ENCODE results near the gene ZNF782.
"Not testable (repeated sequence)": the region's sequence is repeated elsewhere in the genome, so short reads cannot be mapped to it uniquely, and the experiment has no call there.

Gene ZNF782

DNA sequence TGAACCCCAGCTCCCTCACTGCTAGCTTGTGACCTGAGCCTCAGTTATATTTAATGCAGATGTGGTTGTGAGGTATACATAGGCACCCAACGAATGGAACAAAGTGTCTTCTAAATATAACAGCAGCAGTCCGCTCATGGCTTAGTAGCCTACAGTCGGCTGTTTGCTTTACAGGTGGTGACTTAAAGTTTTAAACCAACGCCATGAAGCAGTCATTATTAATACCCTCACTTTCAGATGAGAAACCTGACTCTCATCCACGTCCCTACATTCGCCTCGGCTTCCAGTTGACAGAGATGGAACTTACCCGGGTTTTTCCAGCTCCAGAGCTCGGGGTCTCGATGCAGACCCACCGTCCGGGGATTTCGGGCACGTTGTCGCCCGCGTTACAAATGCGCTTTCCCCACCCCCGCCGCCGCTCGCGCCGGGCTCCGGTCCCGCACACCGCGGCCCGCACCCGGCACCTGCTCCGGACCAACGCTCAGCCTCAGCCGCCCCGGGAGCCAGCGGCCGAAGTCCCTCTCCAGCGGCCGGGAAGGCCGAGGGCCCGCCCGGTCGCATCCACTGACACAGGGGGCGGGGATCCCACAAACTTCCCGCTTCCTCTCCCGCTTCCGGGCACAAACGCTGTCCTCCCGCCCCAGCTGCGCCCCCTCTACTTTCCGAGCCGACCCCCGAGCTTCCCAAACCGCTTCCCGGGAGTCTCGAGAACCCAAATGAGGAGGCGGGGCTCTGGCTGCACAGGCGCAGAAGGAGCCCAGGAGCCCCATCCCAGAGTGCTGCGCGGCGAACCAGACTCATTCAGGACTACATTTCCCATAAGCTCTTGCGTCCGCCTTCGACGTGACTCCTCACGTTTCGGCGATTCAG is at the start of gene ZNF782:
Gene ZNF782 (minus strand): TSS at position 734 of the 870 bp plus-strand sequence. CDS start 2,553 bp downstream, outside the sequence.
- DNase-seq: peak; percentile 88

DNA sequence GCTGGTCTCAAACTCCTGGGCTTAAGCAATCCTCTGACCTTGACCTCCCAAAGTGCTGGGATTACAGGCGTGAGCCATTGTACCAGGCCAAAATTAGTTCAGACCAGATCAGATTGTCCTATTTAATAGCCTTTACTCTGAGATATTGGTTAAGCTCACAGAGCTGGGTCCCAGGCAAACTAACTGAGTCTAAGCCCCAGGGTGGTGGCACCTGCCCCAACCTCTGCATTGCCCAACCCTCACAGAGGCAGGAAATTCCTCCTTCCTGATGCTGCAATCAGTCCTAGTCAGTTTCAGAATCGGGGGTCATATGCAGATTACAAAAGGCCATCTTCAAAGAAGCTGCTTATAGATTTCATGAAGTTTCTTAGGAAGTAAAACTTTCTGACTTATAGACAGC is 45.7 kb upstream of the ZNF782 start:
- DNase-seq: not testable (repeated sequence)

DNA sequence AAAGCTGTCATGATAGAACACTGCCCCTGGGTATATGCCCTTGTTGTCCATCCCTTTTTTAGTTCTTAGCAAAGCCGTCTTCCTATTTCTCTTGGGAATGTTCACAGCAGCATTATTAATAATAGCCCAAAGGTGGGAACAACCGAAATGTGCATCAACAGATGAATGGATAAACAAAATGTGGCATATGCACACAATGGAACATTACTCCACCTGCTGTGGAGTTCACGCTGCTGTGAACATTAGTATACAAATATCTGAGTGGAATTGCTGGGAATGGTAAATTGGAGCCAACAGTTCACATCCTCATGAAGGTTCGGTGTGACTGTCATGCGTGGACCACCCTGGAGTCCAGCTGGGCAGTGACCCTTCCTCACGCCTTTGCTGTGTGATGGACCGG is 37.8 kb upstream of the ZNF782 start:
- no peak for DNase-seq

DNA sequence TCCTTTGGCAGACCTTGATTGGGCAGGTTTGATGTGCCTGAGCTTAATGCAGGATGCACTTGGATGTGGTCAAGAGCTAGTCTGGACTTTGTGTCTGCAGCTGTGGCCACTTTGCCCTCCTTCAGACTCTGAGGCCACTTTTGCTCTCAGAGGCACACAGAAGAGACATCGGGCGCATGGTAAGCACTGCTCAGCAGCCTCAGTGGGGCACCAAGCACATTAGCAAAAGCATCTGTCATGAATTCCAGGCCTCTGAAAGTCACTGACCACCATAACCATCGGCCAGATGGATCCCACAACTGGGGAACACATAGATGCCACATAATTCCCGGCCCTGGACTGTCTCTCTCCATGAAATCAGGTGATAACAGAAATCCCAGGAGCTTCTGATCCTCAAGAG is 34.3 kb upstream of the ZNF782 start:
- no peak for DNase-seq

DNA sequence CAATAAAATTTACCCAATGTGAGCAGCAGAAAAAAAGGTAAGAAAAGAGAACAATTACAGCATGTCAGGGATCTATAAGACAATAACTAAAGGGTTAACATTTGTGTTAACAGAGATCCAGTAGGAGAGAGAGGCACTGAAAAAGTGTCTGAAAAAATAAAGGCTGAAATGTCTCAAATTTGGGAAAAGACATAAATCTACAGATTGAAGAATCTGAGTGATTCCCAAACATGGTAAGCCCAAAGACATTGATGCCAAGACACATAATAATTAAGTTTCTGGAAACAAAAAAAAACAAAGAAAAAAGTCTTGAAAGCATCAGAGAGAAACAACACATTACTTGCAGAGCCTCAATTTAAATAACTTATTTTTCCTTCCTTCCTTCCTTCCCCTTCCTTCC is 31.1 kb upstream of the ZNF782 start:
- no peak for DNase-seq

DNA sequence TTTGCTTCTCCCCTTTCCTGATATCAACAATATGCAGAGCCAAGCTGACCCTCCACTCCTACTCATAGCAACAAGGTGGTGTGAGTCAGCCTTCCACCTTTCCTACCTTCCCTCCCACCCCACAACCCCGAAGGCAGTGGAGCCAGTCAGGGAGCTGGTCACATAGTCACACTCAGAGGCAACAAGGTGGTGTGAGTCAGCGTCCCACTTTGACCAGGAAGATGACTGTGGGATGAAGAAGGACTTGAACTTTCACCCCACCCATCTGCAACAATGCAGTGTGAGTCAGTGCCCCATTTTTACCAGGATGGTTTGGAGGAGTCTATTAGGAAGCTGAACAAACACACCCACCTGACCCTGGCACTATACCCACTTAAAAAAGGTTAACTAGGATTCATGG is 30.1 kb upstream of the ZNF782 start:
- no peak for DNase-seq

DNA sequence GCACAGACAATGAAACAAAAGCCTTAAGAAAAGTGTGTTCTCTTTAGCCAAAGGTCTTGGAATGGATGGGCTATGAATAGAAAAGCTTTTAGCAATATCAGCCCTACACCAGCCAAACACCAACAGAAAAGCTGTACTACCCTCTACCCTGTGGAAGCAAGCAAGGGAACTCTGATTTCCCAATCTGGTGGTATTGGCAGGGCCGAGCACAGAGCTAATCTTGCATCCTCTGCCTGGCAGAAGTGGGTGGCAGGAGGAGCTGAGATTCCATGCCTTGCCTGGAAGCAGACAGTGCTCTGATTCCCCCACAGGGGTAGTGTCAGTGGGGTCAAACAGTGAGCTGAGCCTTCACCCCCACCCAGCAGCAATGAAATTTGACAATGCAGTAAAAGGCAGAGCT is 29.6 kb upstream of the ZNF782 start:
- no peak for DNase-seq

DNA sequence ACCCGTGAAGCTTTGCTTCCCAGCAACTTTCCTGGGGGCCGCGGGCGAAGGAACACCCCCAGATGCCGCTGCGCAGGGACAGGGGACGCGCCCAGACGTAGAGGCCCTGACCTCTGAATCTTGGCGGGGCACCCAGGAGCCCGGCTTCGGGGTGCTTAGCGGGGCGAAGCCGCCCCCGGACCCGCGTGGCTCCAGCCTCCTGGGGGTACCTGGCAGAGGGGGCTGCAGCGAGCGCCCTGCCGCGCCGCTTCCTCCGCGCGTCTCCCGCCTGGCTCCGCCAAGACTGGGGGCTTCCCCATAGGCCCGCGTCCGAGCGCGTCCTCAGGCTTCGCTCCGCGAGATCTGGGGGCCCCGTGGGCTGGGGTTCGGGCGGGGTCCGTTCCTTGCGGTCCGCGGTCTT is 23.0 kb upstream of the ZNF782 start:
- no peak for DNase-seq

DNA sequence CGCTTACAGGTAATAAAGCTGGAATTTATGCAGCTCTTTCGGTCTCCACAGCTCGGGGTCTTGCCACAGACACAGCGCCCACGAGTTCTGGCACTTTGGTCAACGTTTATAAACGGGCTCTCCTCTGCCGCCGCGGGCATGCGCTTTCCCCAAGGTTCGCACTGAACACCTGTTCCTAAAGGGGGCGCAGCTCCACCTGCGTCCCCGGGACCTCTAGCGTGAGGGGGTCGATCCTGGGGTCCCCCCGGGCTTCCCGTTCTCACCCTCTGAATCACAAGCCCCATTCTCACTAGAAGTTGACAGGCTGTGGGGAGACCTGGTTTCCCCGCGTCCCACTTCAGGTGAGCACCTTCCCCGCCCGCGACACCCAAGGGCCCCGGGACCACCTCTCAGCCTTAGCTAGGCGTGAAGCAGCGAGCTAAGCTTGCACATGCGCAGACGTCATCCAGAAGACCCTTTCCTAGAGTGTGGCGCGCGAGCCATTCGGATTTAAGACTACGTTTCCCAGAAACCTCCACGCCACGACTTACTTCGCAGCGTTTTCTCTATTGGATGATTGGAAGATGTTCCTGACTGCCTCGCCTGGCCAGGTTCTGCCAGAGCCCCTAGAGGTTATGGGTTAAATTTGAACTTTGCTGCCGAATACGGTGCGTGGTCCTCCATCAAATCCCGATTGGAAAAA is 21.3 kb upstream of the ZNF782 start:
- peak; percentile 32 for DNase-seq

DNA sequence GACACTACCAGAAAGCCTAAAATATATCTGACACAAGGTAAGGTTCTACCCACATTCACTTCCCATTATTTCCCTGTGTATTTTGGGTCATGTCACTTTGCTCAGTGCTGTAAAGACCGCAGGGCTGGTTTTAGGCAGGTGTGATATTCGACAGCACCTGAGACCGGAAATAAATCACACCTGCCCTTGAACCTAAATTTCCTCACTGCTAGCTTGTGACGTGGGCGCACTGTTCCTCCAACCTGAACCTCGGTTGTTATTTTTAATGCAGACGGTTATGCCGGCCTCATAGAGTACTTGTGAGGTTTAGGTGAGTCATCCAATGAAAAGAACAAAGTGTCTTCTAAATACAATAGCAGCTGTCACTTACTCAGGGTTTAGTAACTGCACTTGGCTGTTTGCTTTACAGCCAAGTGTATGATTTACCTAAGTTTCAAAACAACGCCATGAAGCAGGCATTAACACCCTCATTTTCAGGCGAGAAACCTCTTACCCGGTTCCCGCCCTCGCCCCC is 20.7 kb upstream of the ZNF782 start:
- peak; percentile 30 for DNase-seq

DNA sequence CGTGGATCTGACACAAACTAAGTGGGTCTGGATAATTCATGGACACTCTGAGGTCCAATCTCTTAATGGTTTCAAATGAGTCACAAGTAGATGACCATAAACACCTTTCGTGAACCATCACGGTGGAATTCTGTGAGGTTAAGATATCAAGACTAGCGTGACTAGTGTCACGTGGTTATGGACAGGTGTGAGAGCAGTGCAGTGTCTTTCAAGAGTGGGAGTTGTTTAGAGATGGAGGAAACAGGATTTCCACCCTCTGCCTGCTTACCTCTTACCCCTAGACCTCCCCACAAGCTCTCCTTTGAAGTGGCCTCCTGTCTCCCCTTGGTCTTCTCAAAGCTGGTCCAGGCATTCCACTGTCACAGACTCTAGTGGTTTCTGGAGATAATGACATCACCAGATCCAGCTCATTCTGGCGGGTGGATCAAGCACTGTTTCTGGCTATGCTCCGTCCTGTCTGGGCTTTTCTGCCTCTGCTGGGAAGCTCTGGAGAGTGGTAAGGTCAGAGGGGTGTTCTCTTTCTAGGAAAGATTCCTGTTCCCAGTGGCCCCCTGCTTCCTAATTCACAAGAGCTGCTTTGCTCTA is 20.0 kb upstream of the ZNF782 start:
- no peak for DNase-seq

DNA sequence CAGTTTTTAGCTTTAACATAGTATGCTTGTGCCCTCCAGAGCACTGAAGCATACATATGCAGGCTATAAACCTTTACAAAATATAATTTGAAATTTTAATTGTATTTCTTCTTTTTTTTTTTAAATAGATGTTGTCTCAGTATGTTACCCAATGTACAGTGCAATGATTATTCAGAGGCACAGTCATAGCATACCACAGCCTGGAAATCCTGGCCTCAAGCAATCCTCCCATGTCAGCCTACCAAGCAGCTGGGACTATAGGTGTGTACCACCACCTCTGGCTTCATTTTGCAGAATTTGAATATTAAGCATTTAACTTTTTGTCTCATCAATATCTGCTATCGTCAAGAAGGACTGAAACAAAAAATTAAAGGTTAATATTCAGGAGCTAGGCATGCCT is 16.9 kb upstream of the ZNF782 start:
- no peak for DNase-seq

DNA sequence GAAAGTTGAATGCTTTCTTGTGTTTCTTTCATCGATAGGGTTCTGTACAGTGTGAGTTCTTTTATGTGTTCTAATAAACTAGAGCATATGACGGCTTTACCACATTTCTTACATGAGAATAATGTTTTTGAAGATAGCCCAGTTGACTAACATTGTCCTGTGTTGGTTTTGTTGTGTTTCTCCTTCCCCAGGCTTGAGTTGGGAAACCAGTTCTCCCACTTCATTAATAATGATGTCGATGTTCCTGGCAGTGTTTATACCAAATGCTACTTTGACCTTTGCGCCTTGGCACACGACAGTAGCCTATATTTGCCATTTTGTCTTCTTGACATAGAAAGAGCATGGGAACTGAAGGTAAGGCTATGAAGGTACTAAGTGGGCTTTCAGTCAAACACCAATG is 14.4 kb upstream of the ZNF782 start:
- no peak for DNase-seq

DNA sequence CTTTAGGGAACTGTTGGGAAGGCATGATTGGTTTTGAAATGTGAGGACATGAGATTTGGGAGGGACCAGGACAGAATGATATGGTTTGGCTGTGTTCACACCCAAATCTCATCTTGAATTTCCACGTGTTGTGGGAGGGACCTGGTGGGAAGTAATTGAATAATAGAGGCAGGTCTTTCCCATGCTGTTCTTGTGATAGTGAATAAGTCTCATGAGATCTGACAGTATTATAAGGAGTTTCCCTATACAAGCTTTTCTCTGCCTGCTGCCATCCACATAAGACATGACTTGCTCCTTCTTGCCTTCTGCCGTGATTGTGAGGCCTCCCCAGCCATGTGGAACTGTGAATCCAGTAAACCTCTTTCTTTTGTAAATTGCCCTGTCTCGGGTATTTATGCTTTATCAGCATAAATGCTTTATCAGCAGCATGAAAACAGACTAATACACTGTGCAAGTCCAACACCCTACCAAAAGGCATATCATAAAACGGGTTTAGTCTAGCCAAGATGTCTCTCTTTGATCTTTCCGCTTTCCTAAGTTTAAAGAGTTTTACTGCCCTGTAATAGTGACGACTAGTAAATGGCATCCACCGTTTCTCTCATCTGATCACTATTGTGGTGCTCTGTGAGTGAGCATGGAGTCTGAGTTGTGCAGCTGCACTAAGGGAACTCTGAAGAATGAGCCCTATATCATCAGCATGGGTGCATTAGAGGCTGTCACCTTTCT is 12.9 kb upstream of the ZNF782 start:
- DNase-seq: no peak

DNA sequence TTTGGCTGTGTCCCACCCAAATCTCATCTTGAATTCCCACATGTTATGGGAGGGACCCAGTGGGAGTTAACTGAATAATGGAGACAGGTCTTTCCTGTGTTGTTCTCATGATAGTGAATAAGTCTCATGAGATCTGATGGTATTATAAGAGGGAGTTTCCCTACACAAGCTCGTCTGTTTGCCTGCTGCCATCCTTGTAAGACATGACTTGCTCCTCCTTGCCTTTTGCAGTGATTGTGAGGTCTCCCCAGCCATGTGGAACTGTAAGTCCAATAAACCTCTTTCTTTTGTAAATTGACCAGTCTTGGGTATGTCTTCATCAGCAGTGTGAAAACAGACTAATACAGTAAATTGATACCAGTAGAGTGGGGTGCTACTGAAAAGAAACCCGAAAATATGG is 10.9 kb upstream of the ZNF782 start:
- not testable (repeated sequence) for DNase-seq

DNA sequence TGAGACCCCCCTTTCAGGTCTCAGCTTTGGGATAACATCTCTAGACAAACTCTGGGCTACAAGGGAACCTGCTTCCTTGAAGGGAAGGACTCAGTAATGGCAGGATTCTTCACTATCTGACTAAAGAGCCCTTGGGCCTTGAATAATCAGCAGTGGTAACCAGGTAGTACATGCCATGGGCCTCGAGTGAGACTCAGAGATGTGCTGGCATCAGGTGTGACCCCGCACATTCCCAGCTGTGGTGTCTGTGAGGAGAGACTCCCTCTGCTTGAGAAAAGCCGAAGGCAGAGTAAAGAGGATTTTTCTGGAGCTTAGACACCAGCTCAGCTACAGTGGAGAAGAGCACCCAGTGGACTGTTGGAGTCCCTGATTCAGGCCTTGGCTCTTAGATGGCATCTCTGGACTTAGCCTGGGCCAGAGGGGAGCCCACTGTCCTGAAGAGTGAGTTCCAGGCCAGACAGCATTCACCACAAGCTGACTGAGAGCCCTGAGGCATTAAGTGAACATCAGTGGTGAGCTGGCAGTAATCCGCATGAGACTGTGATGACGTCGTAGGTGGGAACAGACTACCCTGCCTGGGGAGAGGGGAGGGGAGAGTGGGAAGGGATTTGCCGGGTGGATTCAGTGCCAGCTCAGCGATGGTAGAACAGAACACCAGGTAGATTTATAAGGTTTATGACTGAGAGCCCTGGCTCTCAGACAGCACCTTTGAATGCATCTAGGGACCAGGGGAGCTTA is 5.3 kb upstream of the ZNF782 start:
- DNase-seq: no peak

DNA sequence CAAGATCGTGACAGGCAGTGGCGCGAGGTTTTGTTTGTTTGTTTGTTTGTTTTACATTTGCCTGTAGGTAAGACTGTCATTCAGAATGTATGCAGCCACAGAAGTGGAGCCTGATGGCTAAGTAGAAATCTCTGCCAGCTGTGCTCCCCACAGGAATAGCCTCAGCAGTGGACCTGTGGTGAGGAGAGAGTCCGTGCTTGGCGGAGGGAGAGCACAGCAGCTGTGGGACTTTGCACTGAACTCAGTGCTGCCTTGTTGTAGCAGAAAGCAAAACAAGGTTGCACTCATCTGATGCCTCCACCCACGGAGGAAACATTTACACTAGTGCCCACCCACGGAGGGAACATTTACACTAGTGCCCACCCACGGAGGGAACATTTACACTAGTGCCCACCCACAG is 4.4 kb upstream of the ZNF782 start:
- DNase-seq: no peak

DNA sequence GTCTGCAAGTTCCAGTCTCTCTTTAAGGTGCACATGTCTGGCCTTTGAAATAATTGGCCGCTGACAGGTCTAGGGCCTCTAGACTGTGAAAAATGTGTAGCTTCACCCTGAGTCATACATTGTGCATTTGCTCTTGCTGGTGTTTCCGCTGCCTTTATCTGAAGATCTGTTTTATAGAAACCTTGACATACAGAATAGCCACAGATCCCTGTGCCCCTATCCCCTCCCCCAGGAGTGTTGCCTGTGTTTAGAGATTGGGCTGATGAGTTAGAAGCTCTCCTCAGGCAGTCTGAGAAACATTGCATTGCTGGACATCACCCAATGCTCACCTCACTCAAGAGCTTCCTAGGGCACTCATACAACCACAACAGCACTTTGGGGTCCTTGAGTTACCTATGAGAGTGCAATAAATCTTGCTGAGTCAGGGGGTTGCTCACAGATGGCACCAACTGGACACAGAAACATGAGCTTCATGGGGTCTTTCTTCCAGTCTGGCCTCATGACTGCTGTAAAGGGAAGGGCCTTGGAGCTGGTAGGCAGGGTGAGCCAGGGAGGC is 3.8 kb upstream of the ZNF782 start:
- no peak for DNase-seq

DNA sequence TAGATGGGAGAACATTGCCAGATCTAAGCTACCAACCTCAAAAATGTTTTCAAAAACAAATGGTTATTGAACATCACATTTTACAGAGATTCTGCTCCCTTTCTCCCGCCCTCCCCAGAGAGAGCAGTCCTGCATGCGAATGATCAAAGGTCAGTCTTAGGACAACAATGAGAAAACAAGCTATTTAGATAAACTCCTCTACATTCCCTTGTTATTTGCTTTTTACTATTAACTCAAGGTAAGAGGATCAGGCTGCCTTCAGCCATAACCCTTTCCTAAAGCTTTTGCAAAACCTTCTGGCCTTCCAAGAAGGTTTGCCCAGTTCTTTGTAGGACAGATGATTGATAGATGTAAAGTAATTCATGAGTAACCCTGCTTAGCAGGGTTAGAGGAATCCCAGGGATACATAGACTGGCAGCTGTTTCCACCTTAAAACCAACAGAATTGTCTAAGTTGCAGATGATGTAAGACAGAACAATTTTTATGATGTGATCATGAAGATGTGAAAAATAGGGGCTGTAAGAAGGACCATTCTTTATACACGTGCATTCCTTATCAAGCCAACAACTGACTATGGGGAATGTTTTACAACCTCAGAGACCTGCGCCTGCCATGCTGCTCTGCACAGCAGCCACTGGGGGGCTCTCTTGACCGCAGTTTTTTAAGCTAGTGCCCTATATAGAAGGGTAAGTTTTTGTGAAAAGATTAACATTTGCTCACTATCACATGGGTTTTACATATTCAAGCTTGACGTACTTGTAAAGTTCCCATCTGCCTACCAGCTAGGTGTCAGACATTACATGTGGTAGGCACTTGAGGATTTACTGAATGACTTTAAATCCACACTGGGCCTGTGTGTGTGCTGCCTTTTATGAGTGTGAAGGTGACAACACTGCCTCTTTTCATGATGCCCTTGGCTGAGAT is 2.3 kb upstream of the ZNF782 start:
- DNase-seq: peak; percentile 79

DNA sequence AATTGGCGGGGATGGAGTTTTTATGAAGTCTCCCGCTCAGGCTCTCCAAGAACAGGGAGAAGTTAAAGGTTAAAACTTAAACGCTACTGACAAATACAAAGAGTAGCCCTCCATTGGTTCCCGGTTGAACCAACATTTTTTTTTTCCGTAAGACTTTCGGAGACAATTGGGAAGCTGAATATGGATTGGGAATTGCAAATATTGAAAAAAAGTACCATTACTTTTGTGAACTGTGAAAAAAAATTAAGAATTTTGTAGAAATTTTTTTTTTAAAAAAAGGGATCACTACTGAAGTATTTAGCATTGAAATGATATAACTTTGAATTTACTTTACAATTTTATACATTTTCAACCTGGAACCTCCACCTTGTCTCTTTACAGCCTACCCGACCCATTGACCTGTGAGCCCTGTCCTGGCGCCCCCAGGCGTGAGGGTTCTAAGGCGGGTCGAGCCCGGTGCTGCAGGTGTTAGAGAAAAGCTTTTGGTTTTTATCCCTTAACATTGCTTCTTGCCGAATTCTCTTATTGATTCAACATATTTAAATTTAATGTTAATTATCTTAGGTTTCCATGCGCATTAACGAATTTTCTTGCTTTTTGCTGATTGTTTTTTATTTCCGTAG is 448 bp upstream of the ZNF782 start:
- DNase-seq: no peak

All from stimulated activated CD4-positive, alpha-beta T cell treated with anti-CD3 and anti-CD28 coated beads, Interleukin-4, amount 100 ng/mL, for 24 hours (primary cell).